GM23248 (cell line): ENCODE measurements around the gene SULT4A1. TPM values are rescaled to one million over a fixed set of nuclear protein-coding genes. Genes with fewer than 3 reads are reported as not detected.

Experiments
- DNase-seq: peaks from one replicate; pipeline ENCODE4 v3.0.0-alpha.2; 2015
- H2AFZ ChIP-seq: fragments of 200-600 bp; sonication (generic); 2 replicates; pipeline ENCODE4 v1.6.1; 2016; ENCODE audit warnings: antibody characterized with exemption
- H3F3A ChIP-seq: fragments of 200-600 bp; sonication (generic); 2 replicates; pipeline ENCODE4 v1.6.1; 2016; ENCODE audit warnings: mild to moderate bottlenecking, antibody characterized with exemption, mixed run types; ENCODE audit not compliant: insufficient read depth
- H3K27ac ChIP-seq: fragments of 200-600 bp; sonication (generic); 2 replicates; pipeline ENCODE4 v1.5.1; 2016; ENCODE audit warnings: mild to moderate bottlenecking
- H3K27me3 ChIP-seq: fragments of 200-600 bp; sonication (generic); replicated peaks from 2 replicates; pipeline ENCODE4 v1.6.1; 2016; ENCODE audit warnings: mild to moderate bottlenecking; ENCODE audit not compliant: insufficient read depth
- H3K36me3 ChIP-seq: fragments of 200-600 bp; sonication (generic); 2 replicates; pipeline ENCODE4 v1.6.1; 2016; ENCODE audit warnings: low read depth, mild to moderate bottlenecking
- H3K4me1 ChIP-seq: fragments of 200-600 bp; sonication (generic); 2 replicates; pipeline ENCODE4 v1.6.1; 2016; ENCODE audit warnings: mild to moderate bottlenecking; ENCODE audit not compliant: insufficient read depth
- H3K4me2 ChIP-seq: fragments of 200-600 bp; sonication (generic); one replicate; pipeline ENCODE4 v1.6.1; 2016; ENCODE audit warnings: mild to moderate bottlenecking; ENCODE audit not compliant: unreplicated experiment
- H3K4me3 ChIP-seq: fragments of 200-600 bp; sonication (generic); 2 replicates; pipeline ENCODE4 v1.5.1; 2016; ENCODE audit warnings: mild to moderate bottlenecking
- H3K79me2 ChIP-seq: fragments of 200-600 bp; sonication (generic); 2 replicates; pipeline ENCODE4 v1.6.1; 2016; ENCODE audit warnings: mild to moderate bottlenecking; ENCODE audit not compliant: insufficient read depth
- H3K9ac ChIP-seq: fragments of 200-600 bp; sonication (generic); 2 replicates; pipeline ENCODE4 v1.6.1; 2016; ENCODE audit warnings: mild to moderate bottlenecking
- H3K9me2 ChIP-seq: fragments of 200-600 bp; sonication (generic); 2 replicates; pipeline ENCODE4 v1.6.1; 2016; ENCODE audit warnings: mixed run types, mild to moderate bottlenecking, moderate library complexity; ENCODE audit not compliant: insufficient read depth
- H3K9me3 ChIP-seq: fragments of 200-600 bp; sonication (generic); one replicate; pipeline ENCODE4 v1.6.1; 2017; ENCODE audit warnings: low read depth
- H4K20me1 ChIP-seq: fragments of 200-600 bp; sonication (generic); 2 replicates; pipeline ENCODE4 v1.6.0; 2016; ENCODE audit not compliant: insufficient read depth
- EZH2 ChIP-seq: fragments of 200-600 bp; sonication (generic); IDR thresholded peaks from 2 replicates; pipeline ENCODE4 v1.6.1; 2018; ENCODE audit warnings: antibody characterized with exemption, mild to moderate bottlenecking; ENCODE audit not compliant: insufficient read depth, poor library complexity, severe bottlenecking
- EZH2phosphoT487 ChIP-seq: fragments of 200-600 bp; sonication (generic); IDR thresholded peaks from 2 replicates; pipeline ENCODE4 v1.6.1; 2018; ENCODE audit warnings: antibody characterized with exemption, moderate library complexity, mild to moderate bottlenecking, low read depth; ENCODE audit not compliant: insufficient read depth
- WGBS, 2 experiments: methylation state at CpG; one replicate each; pipeline ENCODE4 v1.1.6; 2015 to 2017; ENCODE audit warnings: low lambda C conversion rate in 2 of 2, low coverage in 1 of 2; ENCODE audit errors: missing lambda C conversion rate in 2 of 2; 5-methylcytosine and 5-hydroxymethylcytosine counted together
- in situ Hi-C: fragments of 300-500 bp; cut with MboI; formaldehyde crosslinking; loops from 2 replicates; pipeline ENCODE4 v1.15.0; 2020
- polyA plus RNA-seq: library from polyadenylated mRNA; unstranded; fragments of >200 nt; fragmentation: Nextera tagmentation; extraction: Ambion mirVana; gene quantifications from 2 replicates; pipeline ENCODE4 v1.2.1, GENCODE V29; 2016
- total RNA-seq: library from RNA; depleted of rRNA; stranded (reverse); fragments of >200 nt; shearing (Covaris generic); gene quantifications from 2 replicates; pipeline ENCODE4 v1.2.3, GENCODE V29; 2014

The SULT4A1 gene
- total and polyA plus RNA-seq, 2 experiments from 2014 or later: not detected

DNA sequence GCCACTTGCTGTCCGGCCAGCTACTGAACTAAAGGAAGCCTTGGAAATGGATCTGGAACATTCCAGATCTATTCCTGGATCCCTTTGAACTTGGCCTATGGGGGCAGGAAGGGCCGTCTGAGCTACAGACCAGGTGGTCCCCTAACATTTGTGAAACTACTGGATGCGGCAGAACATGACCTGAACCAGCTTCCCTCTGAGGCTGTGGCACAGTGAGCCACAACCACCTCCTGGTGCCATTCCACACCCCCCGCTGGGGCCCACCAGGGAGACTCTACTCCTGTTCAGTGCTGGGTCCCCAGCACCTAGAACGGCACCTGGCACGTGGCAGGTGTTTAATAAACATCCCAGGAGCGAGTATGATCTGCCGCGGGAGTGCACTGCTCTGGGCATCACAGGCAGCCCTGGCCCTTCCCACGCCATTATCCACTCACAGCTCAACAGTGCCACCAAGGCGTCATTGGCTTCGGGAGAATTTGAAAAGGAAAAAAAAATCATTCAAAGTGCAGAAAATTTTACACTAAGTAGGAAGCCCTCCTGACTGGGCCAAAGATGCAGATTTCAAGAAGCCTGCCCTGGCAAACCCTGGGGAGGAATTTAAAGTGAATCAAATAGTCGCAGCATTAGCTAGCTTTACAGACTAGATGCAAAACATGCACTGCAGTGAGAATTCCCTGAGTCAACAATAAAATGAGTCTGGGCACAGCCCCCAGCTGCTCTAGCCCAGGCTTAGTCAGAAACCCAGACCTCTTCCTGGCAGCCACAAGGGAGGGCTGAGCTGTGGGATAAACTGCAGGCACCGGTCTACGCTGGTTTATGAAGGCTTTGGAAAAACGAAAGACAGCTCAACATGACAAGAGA lies 35.9 kb downstream of the SULT4A1 start:
- H4K20me1 ChIP-seq: no peaks in the 10 kb centered on the region
- H3F3A ChIP-seq: peaks cover 22% of the 10 kb centered on the region
- WGBS, 2 experiments: 6% methylated on average over 16 of the region's 16 CpGs
- H3K27me3 ChIP-seq: no peaks in the 10 kb centered on the region
- H3K27ac ChIP-seq: peak overlapping the region; percentile 12; the same call in 1 of the 2 replicates
- H3K4me2 ChIP-seq: peak overlapping the region; percentile 73
- TF ChIP-seq EZH2 (no peak), EZH2phosphoT487 (no peak)
- H3K4me3 ChIP-seq: peak overlapping the region; percentile 47
- H3K79me2 ChIP-seq: no peaks in the 10 kb centered on the region
- peak overlapping the region; percentile 49 for H3K9ac ChIP-seq
- H3K9me3 ChIP-seq: no peaks in the 10 kb centered on the region
- H3K9me2 ChIP-seq: no peaks in the 10 kb centered on the region
- peak overlapping the region; percentile 66 for H2AFZ ChIP-seq
- peaks cover 17% of the 10 kb centered on the region for H3K4me1 ChIP-seq
- H3K36me3 ChIP-seq: no peaks in the 10 kb centered on the region
- in situ Hi-C loops: no loop called here
- DNase-seq: peak; percentile 89

DNA sequence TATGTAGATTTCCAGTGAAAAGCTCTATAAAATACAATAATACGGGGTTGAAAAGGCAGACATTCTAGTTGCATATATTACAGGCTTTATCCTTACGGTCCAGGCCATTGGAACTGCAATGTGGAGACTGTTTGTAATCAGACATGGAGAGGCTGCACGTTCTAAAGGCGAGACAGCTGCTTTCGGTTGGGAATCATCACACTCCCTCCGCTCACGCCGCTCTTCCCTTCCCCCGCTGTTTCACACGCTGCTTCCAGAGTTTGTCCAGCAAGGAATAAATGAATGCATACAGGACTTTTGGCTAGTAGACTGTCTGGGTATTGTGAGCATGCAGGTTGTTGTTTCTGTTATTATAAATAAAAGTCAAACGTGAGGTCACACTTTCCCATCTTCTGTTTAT lies 36.7 kb downstream of the SULT4A1 start:
- Histone ChIP-seq H3K27ac (no peak overlapping the region), H2AFZ (peak overlapping the region; percentile 66), H3K4me3 (no peak overlapping the region), H3K4me2 (peak overlapping the region; percentile 73), H3K36me3 (no peaks in the 10 kb centered on the region), H3K79me2 (no peaks in the 10 kb centered on the region), H3F3A (peaks cover 22% of the 10 kb centered on the region), H3K9ac (no peak overlapping the region), H3K27me3 (no peaks in the 10 kb centered on the region), H3K9me2 (no peaks in the 10 kb centered on the region), H4K20me1 (no peaks in the 10 kb centered on the region), H3K4me1 (peaks cover 17% of the 10 kb centered on the region), H3K9me3 (no peaks in the 10 kb centered on the region)
- 17 to 18% methylated on average over 11 of the region's 11 CpGs for WGBS, 2 experiments
- TF ChIP-seq EZH2phosphoT487 (no peak), EZH2 (no peak)
- DNase-seq: peak; percentile 22
- in situ Hi-C loops: no loop called here

DNA sequence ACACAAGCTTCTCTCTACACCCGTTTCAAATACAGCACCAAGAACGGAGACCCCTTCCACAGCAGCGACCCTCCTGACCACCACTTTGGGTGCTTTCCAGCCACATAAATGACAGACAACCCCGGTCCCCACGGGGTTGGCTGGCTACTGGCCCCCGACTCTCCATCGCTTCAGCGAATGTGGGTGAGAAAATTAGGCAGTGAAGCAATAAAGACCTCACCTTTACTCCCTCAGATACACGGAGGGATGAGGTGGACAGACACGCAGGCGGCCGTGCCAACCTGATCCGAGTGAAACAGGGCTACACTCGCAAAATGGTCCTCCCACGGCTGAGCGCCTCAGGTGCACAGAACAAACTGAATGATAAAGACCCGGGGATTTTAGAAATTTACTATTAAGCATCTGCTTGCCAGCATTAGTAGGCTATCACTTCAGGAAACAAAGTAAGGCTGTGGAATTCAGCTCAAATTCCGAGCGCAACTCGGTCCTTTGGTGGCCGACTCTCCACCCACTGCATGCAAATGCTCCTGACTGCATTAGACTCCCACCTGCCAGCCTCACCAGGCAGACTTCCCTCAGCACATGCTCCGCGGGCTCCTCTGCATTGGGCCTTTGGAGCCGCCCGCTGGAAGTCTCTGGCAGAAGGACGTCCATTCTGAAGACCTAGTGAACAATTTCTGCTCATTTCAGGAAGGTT lies 37.4 kb downstream of the SULT4A1 start:
- TF ChIP-seq EZH2: no peak
- TF ChIP-seq EZH2phosphoT487: no peak
- Histone ChIP-seq H3K4me1 (peaks cover 10% of the 10 kb centered on the region), H3K9ac (no peak overlapping the region), H3F3A (peaks cover 16% of the 10 kb centered on the region), H3K36me3 (no peaks in the 10 kb centered on the region), H3K4me3 (no peak overlapping the region), H3K27me3 (no peaks in the 10 kb centered on the region), H3K4me2 (no peak overlapping the region), H3K79me2 (no peaks in the 10 kb centered on the region), H3K9me2 (no peaks in the 10 kb centered on the region), H4K20me1 (no peaks in the 10 kb centered on the region), H3K27ac (no peak overlapping the region), H2AFZ (no peak overlapping the region), H3K9me3 (no peaks in the 10 kb centered on the region)
- DNase-seq: no peak
- WGBS, 2 experiments: 80 to 83% methylated on average over 26 of the region's 26 CpGs
- in situ Hi-C loops: no loop called here

DNA sequence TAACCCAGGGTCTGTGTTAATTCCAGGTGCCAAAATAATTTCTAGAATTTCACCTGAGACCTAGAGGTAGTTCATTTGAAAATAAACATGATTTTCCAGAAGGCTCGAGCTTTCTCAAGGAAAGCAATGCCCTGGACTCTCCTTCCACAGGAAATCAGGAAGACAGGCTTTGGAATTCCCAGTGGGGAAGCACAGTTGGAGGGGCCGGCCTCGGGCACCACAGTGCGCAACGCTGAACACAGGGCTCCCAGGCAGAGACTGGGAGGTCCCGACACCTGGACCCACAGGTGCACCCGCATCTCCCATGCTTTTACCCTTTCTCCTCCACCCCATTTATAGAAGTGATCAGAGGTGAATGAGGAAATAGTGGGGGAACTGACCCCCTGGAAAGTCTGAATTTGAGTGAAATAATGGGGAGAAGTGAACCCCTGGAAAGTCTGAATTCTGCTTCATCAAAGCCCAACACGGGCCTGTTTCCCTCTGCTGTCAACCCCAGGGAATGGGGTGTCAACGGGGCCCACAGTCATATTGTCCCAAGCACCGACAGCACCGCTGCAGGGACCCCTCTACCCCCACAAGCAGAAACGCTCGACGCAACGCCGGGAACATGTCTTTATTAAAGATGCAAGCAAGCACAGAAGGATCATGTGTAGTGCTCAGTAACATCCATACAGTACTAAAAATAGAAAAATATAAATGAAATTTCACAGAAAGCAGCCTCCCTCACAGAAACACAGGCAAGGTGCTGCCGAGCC lies 38.2 kb downstream of the SULT4A1 start:
- no peak overlapping the region for H3K4me2 ChIP-seq
- in situ Hi-C loops: no loop called here
- no peaks in the 10 kb centered on the region for H3K36me3 ChIP-seq
- no peak for DNase-seq
- no peaks in the 10 kb centered on the region for H3K79me2 ChIP-seq
- no peak overlapping the region for H3K9ac ChIP-seq
- no peaks in the 10 kb centered on the region for H3K9me3 ChIP-seq
- peaks cover 11% of the 10 kb centered on the region; the same call in 1 of the 2 replicates for H3F3A ChIP-seq
- no peaks in the 10 kb centered on the region for H3K27me3 ChIP-seq
- no peak overlapping the region for H3K4me3 ChIP-seq
- H3K9me2 ChIP-seq: no peaks in the 10 kb centered on the region
- peaks cover 6% of the 10 kb centered on the region for H3K4me1 ChIP-seq
- WGBS, 2 experiments: 76 to 77% methylated on average over 17 of the region's 17 CpGs
- H4K20me1 ChIP-seq: no peaks in the 10 kb centered on the region
- no peak overlapping the region for H2AFZ ChIP-seq
- TF ChIP-seq EZH2 (no peak), EZH2phosphoT487 (no peak)
- H3K27ac ChIP-seq: no peak overlapping the region
